HL-60/S4 (cell line): Measurements from ENCODE around the gene PATL2.
"Not testable (repeated sequence)": the region's sequence is repeated elsewhere in the genome, so short reads cannot be mapped to it uniquely, and the experiment has no call there.

Experiments
- in situ Hi-C: fragments of 300-500 bp; cut with MboI; formaldehyde crosslinking; loops from 2 replicates; pipeline ENCODE4 v1.14.3; 2022; ENCODE audit warnings: low sequenced_read_pairs

PATL2 gene

GRCh38 chr15:44720000-44720435, 8.9 kb upstream of the PATL2 start:
- in situ Hi-C loops: not testable (repeated sequence)

GRCh38 chr15:44719293-44719999, 8.3 kb upstream of the PATL2 start:
- in situ Hi-C loops: no loop called here

- in situ Hi-C loops: no loop called here
These were observed 7.8 kb upstream of the PATL2 start for GRCh38 chr15:44718927-44719292.

- in situ Hi-C loops: no loop called here
These were observed 7.2 kb upstream of the PATL2 start for GRCh38 chr15:44718180-44718926.

- in situ Hi-C loops: no loop called here
These were observed 6.0 kb upstream of the PATL2 start for GRCh38 chr15:44716983-44717602.

- in situ Hi-C loops: no loop called here
These were observed 4.7 kb upstream of the PATL2 start for GRCh38 chr15:44715797-44716334.

- in situ Hi-C loops: no loop called here
These were observed 4.1 kb upstream of the PATL2 start for GRCh38 chr15:44715142-44715796.

GRCh38 chr15:44713006-44713966, 2.2 kb upstream of the PATL2 start:
- in situ Hi-C loops: no loop called here

GRCh38 chr15:44712346-44713005, 1.4 kb upstream of the PATL2 start:
- in situ Hi-C loops: no loop called here

GRCh38 chr15:44711743-44712345, 721 bp upstream of the PATL2 start:
- in situ Hi-C loops: no loop called here

GRCh38 chr15:44710236-44711095, 657 bp downstream of the PATL2 start:
- in situ Hi-C loops: no loop called here

- in situ Hi-C loops: no loop called here
These were observed 4.0 kb downstream of the PATL2 start for GRCh38 chr15:44706946-44707636.

- in situ Hi-C loops: no loop called here
These were observed 4.7 kb downstream of the PATL2 start for GRCh38 chr15:44706401-44706800.

GRCh38 chr15:44705986-44706385, 5.1 kb downstream of the PATL2 start:
- in situ Hi-C loops: no loop called here

GRCh38 chr15:44700676-44701075, 10.4 kb downstream of the PATL2 start:
- in situ Hi-C loops: not testable (repeated sequence)

GRCh38 chr15:44698641-44699040, 12.5 kb downstream of the PATL2 start:
- in situ Hi-C loops: no loop called here

- in situ Hi-C loops: no loop called here
These were observed 14.1 kb downstream of the PATL2 start for GRCh38 chr15:44697014-44697413.

- in situ Hi-C loops: no loop called here
These were observed 15.8 kb downstream of the PATL2 start for GRCh38 chr15:44695294-44695693.
